SK-N-MC (cell line): ENCODE results near the gene COLGALT1.
"Not testable (repeated sequence)": the region's sequence is repeated elsewhere in the genome, so short reads cannot be mapped to it uniquely, and the experiment has no call there.

Experiments
- EZH2 ChIP-seq: fragments of 200-600 bp; sonication (generic); IDR thresholded peaks from one replicate; pipeline ENCODE4 v1.6.1; 2017; ENCODE audit warnings: antibody characterized with exemption
- POLR2AphosphoS5 ChIP-seq: IDR thresholded peaks from 2 replicates; pipeline ENCODE4 v1.6.1; 2012; ENCODE audit warnings: mild to moderate bottlenecking, low read depth, low read length, borderline replicate concordance

GRCh38 chr19:17508558-17508933, 46.9 kb upstream of the COLGALT1 start:
- TF ChIP-seq EZH2, POLR2AphosphoS5: not testable (repeated sequence)
